Right atrium auricular region (tissue), 2 donors: ENCODE results near the gene CEP350. TPM values are rescaled to one million over a fixed set of nuclear protein-coding genes. Genes with fewer than 3 reads are reported as not detected.

Experiments used
- DNase-seq: peaks from one replicate; pipeline ENCODE4 v3.0.0-alpha.2; 2019; ENCODE audit warnings: low spot score
- H3K27ac ChIP-seq, 2 donors: fragments of 200-600 bp; sonication (generic); 1 replicate in 1 of 2; 2 replicates in 1 of 2; pipeline ENCODE4 v1.5.1; 2016 to 2019
- H3K27me3 ChIP-seq, 2 donors: fragments of 200-600 bp; sonication (generic); one replicate each; pipeline versions ENCODE4 v1.5.1 to v1.6.0; 2017 to 2019
- H3K36me3 ChIP-seq: fragments of 200-600 bp; sonication (generic); one replicate; pipeline ENCODE4 v1.5.1; 2016
- H3K4me1 ChIP-seq, 2 donors: fragments of 200-600 bp; sonication (generic); one replicate each; pipeline versions ENCODE4 v1.5.1 to v1.6.0; 2017 to 2019
- H3K4me3 ChIP-seq, 2 donors: fragments of 200-600 bp; sonication (generic); 1 replicate in 1 of 2; 2 replicates in 1 of 2; pipeline ENCODE4 v1.5.1; 2017 to 2019; ENCODE audit warnings: mild to moderate bottlenecking in 1 of 2, moderate library complexity in 1 of 2
- H3K9me3 ChIP-seq, 2 donors: fragments of 200-600 bp; sonication (generic); one replicate each; pipeline ENCODE4 v1.5.1; 2019
- total RNA-seq, 2 donors: library from RNA; depleted of rRNA; stranded (reverse); fragments of >200 nt; gene quantifications; one replicate each; pipeline ENCODE4 v1.1.0, GENCODE V29; 2016
- TF ChIP-seq, protein P1 (sequence below), 2 donors: fragments of 200-600 bp; sonication (generic); IDR thresholded peaks; one replicate each; pipeline ENCODE4 v1.5.1; 2019; ENCODE audit warnings: antibody characterized with exemption in 2 of 2

Gene CEP350
- total RNA-seq, 2 donors from 2014 or later, result 55.3 to 56.1 TPM

DNA sequence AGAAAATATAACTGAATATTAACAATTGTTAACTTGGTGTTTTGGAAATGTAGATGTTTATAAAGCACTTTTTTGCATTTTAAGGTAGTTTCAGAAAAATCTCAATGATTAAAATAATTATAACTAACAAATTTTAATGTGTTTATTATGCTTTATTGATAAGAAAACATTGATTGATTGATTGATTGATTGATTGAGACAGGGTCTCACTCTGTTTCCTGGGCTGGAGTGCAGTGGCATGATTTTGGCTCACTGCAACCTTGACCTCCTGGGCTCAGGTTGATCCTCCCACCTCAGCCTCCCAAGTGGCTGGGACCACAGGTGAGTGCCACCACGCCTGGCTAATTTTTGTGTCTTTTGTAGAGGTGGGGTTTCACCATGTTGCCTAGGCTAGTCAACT is 106.4 kb downstream of the CEP350 start:
- no peaks in the 10 kb centered on the region for H3K4me1 ChIP-seq
- no peaks in the 10 kb centered on the region for H3K27me3 ChIP-seq
- peaks cover 38% of the 10 kb centered on the region for H3K36me3 ChIP-seq
- TF ChIP-seq, protein P1, sequence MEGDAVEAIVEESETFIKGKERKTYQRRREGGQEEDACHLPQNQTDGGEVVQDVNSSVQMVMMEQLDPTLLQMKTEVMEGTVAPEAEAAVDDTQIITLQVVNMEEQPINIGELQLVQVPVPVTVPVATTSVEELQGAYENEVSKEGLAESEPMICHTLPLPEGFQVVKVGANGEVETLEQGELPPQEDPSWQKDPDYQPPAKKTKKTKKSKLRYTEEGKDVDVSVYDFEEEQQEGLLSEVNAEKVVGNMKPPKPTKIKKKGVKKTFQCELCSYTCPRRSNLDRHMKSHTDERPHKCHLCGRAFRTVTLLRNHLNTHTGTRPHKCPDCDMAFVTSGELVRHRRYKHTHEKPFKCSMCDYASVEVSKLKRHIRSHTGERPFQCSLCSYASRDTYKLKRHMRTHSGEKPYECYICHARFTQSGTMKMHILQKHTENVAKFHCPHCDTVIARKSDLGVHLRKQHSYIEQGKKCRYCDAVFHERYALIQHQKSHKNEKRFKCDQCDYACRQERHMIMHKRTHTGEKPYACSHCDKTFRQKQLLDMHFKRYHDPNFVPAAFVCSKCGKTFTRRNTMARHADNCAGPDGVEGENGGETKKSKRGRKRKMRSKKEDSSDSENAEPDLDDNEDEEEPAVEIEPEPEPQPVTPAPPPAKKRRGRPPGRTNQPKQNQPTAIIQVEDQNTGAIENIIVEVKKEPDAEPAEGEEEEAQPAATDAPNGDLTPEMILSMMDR (IDR thresholded peaks at IDR 0.05), result no peak
- no peak for DNase-seq
- H3K4me3 ChIP-seq, result no peak overlapping the region
- H3K27ac ChIP-seq, result no peak overlapping the region
- H3K9me3 ChIP-seq, result no peaks in the 10 kb centered on the region

DNA sequence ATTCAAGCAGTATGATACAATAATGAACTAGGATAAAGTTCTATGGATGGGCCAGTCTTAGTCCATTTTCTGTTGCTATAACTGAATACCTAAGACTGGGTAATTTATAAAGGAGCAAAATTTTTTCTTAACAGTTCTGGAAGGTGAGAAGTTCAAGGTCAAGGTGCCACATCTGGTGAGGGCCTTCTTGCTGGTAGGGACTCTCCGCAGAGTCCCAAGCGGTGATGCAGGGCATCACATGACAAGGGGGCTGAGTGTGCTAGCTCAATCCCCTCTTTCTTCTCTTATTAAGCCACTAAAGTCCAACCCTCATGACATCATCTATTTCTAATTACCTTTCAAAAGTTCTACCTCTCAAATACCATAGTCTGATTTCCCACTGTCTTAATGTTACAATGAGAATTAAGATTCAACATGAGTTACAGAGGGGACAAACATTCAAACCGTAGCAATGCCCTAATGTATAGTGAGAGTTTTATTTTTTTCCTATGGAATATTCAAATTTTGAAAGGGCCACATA is 107.9 kb downstream of the CEP350 start:
- no peaks in the 10 kb centered on the region for H3K4me1 ChIP-seq
- H3K27me3 ChIP-seq, result no peaks in the 10 kb centered on the region
- peaks cover 36% of the 10 kb centered on the region for H3K36me3 ChIP-seq
- H3K9me3 ChIP-seq, result no peaks in the 10 kb centered on the region
- no peak overlapping the region for H3K4me3 ChIP-seq
- TF ChIP-seq, protein P1 (IDR thresholded peaks at IDR 0.05), result no peak
- no peak overlapping the region for H3K27ac ChIP-seq
- DNase-seq, result no peak

DNA sequence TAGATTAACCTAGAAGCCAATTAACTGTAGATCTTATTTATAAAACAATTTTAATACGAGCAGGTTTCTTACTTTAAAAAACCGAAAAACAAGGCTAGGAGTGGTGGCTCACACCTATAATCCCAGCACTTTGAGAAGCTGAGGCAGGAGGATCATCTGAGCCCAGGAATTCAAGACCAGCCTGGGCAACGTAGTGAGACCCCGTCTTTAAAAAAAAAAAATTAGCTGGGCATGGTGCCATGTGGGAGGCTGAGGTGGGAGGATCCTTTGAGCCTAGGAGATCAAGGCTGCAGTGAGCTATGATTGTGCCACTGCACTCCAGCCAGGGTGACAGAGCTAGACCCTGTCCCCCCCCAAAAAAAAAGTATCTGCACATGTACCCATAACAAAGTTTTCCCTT is 110.8 kb downstream of the CEP350 start:
- no peaks in the 10 kb centered on the region for H3K4me1 ChIP-seq
- H3K36me3 ChIP-seq, result peaks cover 54% of the 10 kb centered on the region
- TF ChIP-seq, protein P1 (IDR thresholded peaks at IDR 0.05), result no peak
- no peak overlapping the region for H3K4me3 ChIP-seq
- H3K27me3 ChIP-seq, result no peaks in the 10 kb centered on the region
- no peaks in the 10 kb centered on the region for H3K9me3 ChIP-seq
- no peak overlapping the region for H3K27ac ChIP-seq
- no peak for DNase-seq

DNA sequence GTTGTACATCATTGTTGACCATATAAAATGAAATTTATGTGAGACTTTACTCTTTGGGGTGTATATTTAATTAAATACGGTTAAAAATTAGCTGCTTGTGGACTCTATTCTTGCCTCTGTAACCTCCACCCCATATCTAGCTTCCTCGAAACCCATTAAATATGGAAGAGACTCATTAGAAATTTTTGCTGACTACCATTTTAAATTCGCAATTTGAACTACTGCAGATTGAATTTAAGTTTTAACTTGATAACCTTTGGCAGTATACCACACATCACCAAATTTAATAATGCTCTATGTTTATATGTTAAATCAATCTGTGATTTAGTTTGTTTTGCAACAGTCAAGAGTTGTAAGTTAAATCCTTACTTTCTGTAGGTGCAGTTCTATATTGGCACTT is 111.5 kb downstream of the CEP350 start:
- Histone ChIP-seq H3K27me3 (no peaks in the 10 kb centered on the region), H3K36me3 (peaks cover 57% of the 10 kb centered on the region), H3K27ac (no peak overlapping the region), H3K4me3 (no peak overlapping the region), H3K9me3 (no peaks in the 10 kb centered on the region), H3K4me1 (no peaks in the 10 kb centered on the region)
- no peak for DNase-seq
- TF ChIP-seq, protein P1 (IDR thresholded peaks at IDR 0.05), result no peak

DNA sequence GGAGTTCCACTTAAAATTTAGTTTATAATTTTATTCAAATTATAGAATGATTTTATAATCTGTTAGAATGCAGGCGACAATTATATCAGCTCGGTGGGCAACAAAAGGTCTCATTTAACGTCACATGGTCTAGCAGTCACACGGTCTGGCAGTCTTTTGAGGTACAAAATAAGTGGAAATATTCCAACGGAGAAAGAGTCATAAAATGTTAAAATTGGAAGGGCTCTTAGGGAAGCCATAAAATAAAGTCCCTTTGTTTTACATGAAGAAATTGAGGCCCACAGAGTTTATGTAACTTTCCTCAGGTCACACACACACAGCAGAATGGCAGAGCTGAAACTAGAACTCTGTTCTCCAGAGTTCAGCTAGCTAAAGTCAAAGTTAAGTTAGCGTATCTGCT is 115.7 kb downstream of the CEP350 start:
- Histone ChIP-seq H3K4me1 (no peaks in the 10 kb centered on the region), H3K36me3 (peaks cover 51% of the 10 kb centered on the region), H3K27me3 (no peaks in the 10 kb centered on the region), H3K27ac (no peak overlapping the region), H3K4me3 (no peak overlapping the region), H3K9me3 (no peaks in the 10 kb centered on the region)
- TF ChIP-seq, protein P1 (IDR thresholded peaks at IDR 0.05), result no peak
- no peak for DNase-seq

DNA sequence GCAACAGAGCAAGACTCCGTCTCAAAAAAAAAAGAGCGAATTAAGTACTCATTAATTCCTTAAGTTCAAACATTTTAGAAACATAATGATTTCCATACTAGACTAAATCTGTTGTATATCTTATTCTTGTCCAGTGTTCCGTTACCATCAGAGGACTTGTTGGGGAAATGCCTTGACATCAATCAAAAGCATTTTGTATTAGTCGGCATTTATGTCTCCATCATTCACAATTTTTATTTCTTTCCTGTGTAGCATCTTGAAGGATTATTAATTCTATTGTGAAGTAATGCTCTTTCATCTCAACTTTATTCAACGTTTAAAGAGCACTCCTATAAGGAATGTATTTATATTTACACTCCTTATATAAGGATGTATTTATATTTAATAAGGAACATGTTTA is 117.1 kb downstream of the CEP350 start:
- Histone ChIP-seq H3K9me3 (no peaks in the 10 kb centered on the region), H3K36me3 (peaks cover 55% of the 10 kb centered on the region), H3K4me3 (no peak overlapping the region), H3K4me1 (no peaks in the 10 kb centered on the region), H3K27me3 (no peaks in the 10 kb centered on the region), H3K27ac (no peak overlapping the region)
- DNase-seq, result no peak
- TF ChIP-seq, protein P1 (IDR thresholded peaks at IDR 0.05), result no peak
